ENCODE results near the gene KRTAP12-1.

The KRTAP12-1 gene

DNA sequence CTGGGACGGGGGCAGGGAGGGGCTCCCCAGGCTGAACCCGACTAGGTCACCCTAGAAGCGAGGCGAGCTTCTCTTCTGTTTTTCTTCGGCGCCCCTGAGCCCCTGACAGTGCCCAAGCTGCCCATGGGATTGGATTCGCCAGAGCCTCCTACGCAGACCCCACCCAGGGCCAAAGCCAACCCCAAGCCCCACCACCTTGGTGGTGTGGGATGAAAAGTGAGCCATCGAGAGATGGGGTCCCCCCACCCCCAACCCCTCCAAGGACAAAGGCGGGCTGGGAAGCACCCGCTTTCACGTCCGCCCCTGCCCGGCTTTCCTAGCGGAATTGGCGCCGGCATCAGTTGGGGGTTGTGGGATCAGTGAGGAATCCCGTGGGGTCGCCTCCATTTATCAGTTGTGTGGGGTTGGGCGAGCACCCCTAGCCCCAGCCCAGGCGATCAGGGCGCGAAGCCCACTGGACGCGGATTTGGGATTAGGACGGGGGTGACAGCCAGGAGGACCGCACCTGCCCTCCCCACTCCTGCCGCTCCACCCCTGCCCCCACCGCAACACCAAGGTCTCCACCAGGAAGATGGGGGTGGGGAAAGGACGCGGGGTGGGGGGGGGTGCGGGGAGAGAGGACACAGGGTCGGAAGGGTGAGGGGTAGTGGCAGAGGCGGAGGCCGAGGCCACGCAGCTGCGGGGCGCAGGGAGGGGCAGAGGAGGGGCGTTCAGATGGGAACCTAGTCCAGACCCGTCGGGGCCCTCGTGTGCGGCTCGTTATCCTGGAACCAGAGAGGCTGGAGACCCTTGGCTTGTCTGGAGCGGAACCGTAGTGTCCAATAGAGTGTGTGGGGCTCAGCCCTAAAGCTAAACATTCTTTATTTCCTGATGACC, 25.0 kb upstream of the KRTAP12-1 start:
- TF ChIP-seq, protein P1, sequence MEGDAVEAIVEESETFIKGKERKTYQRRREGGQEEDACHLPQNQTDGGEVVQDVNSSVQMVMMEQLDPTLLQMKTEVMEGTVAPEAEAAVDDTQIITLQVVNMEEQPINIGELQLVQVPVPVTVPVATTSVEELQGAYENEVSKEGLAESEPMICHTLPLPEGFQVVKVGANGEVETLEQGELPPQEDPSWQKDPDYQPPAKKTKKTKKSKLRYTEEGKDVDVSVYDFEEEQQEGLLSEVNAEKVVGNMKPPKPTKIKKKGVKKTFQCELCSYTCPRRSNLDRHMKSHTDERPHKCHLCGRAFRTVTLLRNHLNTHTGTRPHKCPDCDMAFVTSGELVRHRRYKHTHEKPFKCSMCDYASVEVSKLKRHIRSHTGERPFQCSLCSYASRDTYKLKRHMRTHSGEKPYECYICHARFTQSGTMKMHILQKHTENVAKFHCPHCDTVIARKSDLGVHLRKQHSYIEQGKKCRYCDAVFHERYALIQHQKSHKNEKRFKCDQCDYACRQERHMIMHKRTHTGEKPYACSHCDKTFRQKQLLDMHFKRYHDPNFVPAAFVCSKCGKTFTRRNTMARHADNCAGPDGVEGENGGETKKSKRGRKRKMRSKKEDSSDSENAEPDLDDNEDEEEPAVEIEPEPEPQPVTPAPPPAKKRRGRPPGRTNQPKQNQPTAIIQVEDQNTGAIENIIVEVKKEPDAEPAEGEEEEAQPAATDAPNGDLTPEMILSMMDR (IDR thresholded peaks at IDR 0.05; ENCODE audit: low read length, missing control alignments): no peak
- no peak for DNase-seq (ENCODE audit: low read depth)
- H3K4me3 ChIP-seq (replicated peaks; ENCODE audit: low read depth, low read length): no peak overlapping the region

DNA sequence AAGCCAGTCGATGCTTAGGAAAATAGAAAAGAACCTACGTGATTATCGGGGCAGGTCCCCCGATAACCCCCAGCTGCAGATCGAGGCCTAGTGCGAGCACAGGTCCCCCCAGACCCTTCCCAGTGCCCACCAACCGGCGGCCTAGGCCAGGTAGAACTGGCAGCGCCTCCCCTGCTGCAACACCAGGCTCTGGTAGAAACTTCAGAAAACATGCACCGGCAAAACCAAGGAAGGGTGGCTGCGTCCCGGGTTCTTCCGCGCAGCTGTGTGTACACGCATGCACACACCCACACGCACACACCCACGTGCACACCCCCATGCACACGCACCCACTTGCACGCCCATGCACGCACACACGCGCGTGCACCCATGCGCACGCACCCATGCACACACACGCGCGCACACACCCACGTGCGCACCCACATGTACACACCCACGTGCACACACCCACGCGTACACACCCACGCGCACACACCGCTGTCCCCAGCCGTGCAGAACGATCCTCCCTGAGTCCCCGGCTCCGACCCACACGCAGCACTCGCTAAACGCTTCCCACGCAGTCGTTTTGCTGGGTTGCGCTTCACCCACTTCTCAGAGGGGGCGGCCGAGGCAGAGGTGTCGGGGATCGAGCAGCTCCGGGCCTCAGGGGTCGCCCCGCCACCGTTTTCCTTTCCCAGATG, 24.2 kb upstream of the KRTAP12-1 start:
- TF ChIP-seq, protein P1 (IDR thresholded peaks at IDR 0.05; ENCODE audit: low read length, missing control alignments): no peak

DNA sequence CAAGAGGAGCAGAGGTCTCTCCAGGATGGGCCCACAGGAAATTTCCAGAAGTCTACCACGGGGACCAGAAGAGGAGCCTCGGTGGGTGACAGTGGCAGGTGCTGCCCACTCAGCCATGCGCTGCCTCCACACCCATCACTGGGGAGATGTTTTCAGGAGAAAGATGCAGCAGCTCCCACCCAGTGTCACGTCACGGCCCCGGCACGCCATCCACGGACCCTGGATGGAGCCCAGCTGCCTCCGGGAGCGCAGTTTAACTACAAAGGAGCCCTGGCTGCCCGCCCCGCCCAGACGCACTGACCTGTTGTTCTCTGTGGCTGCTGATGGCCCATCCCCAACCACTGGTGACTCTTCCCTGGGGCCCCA, 22.7 kb upstream of the KRTAP12-1 start:
- no peak overlapping the region for H3K4me3 ChIP-seq (replicated peaks; ENCODE audit: low read depth, low read length)
- no peak for DNase-seq (ENCODE audit: low read depth)
- TF ChIP-seq, protein P1 (IDR thresholded peaks at IDR 0.05; ENCODE audit: low read length, missing control alignments): no peak

More for the DNA sequence above, 24.2 kb upstream of the KRTAP12-1 start:
- no peak overlapping the region for H3K4me3 ChIP-seq (replicated peaks; ENCODE audit: low read depth, low read length)
- DNase-seq (ENCODE audit: low read depth): no peak

DNA sequence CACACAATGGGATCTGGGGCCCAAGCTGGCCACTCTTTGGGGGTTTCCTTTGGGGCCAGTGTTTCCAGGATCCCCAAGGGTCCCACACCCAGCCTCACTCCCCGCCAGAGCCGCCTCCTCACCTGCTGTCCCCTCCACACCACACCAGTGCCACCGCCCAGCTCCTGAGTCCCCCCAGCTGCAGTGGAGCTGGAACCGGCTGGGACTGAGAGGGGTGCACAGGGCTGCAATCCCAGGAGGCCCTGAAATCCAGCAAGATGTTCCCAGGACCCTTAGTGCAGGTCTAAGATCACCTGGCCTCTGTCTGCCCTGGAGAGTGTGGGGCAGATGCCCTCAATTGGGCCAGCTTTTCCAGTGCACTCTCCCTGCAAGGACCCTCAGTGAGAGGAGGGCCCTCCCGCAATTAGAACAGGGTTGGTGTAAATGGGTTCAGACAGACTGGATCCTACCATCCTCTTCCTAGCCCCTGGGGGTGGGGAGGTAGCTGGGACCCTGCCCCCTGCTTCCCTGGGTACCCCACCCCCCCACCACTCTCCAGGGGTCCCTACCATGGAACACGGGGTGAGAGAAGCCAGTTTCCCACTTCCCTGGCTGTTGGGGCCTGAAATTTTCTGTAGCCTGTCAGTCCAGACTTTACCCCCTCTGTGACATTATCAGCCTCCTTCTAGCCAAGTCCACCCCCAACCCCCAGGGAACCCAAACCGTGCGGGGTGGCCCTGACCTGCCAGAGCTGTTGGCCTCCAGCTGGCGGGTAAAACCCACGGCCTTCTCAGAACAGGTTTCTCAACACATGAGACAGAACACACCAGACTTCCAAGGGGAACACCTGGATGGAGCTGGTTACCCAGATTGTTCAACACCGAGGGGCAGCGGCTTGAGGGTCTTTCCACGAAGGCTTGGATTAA, 22.0 kb upstream of the KRTAP12-1 start:
- TF ChIP-seq, protein P1 (IDR thresholded peaks at IDR 0.05; ENCODE audit: low read length, missing control alignments): no peak
- H3K4me3 ChIP-seq (replicated peaks; ENCODE audit: low read depth, low read length): no peak overlapping the region
- DNase-seq (ENCODE audit: low read depth): no peak

DNA sequence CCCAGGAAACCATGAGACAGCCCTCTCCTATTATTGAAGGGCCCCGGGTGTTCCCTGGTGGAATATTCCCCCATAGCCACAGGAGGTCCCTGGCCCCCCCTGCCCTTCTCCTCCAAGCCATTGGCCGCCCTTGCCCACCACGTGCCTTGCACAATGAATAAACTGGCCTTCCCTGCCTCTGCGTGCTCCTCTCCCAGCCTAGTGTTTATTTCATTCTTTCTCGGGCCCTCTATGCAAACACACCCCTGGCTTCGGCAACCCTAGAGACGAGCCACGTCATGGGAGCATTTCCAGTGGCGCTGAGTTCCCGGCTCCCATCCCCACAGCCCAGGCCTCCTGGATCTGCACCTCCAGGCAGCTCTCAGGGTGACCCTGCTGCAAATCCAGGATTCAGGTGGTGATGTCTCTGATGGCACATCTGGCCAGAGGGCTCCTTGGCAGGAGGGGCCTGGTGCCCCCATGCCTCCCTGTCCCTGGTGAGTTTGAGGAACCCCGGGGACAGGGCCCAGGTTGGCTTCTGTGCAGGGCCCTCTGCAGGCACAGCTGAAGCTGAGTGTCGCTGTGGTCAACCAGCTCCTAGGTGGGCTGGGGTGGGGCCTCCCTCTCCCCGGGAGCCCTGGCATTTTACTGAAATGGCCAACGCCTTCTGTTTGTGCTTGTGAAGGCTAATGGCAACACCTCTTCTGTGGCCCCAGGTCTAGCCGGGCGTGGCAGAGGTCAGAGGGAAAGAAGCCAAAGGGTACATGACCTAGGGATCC, 21.2 kb upstream of the KRTAP12-1 start:
- TF ChIP-seq, protein P1 (IDR thresholded peaks at IDR 0.05; ENCODE audit: low read length, missing control alignments): no peak
- no peak for DNase-seq (ENCODE audit: low read depth)
- H3K4me3 ChIP-seq (replicated peaks; ENCODE audit: low read depth, low read length): no peak overlapping the region
